SJSA1 (cell line): ENCODE results near the gene LGALS1. TPM values are rescaled to one million over a fixed set of nuclear protein-coding genes. Genes with fewer than 3 reads are reported as not detected.

Experiments used
- DNase-seq, 2 experiments: peaks; one replicate each; pipeline ENCODE4 v3.0.0-alpha.2; 2015 to 2020; ENCODE audit warnings: low spot score in 2 of 2, low read depth in 1 of 2
- H3K27ac ChIP-seq: fragments of 250-450 bp; sonication (Bioruptor Pico); 2 replicates; pipeline ENCODE4 v1.5.1; 2020; ENCODE audit warnings: mild to moderate bottlenecking, moderate library complexity
- H3K27me3 ChIP-seq: fragments of 250-450 bp; sonication (Bioruptor Pico); replicated peaks from 2 replicates; pipeline ENCODE4 v1.5.1; 2020; ENCODE audit warnings: mild to moderate bottlenecking, moderate library complexity
- H3K36me3 ChIP-seq: fragments of 250-450 bp; sonication (Bioruptor Pico); 2 replicates; pipeline ENCODE4 v1.5.1; 2020; ENCODE audit warnings: mild to moderate bottlenecking
- H3K4me1 ChIP-seq: fragments of 250-450 bp; sonication (Bioruptor Pico); replicated peaks from 2 replicates; pipeline ENCODE4 v1.6.1; 2021; ENCODE audit warnings: mild to moderate bottlenecking
- H3K4me3 ChIP-seq: fragments of 250-450 bp; sonication (Bioruptor Pico); 2 replicates; pipeline ENCODE4 v1.5.1; 2020; ENCODE audit warnings: mild to moderate bottlenecking
- H3K9me3 ChIP-seq: fragments of 250-450 bp; sonication (Bioruptor Pico); replicated peaks from 2 replicates; pipeline ENCODE4 v1.5.1; 2020; ENCODE audit warnings: mild to moderate bottlenecking
- total RNA-seq: library from RNA; depleted of rRNA; stranded (reverse); fragments of >200 nt; shearing (Covaris generic); gene quantifications from 2 replicates; pipeline ENCODE4 v1.2.3, GENCODE V29; 2014; rRNA removed

LGALS1 gene
- 5,490 and 8,922 TPM in 2 replicates for total RNA-seq

- Histone ChIP-seq H3K27me3 (no peaks in the 10 kb centered on the region), H3K9me3 (no peaks in the 10 kb centered on the region), H3K36me3 (peaks cover 44% of the 10 kb centered on the region), H3K4me3 (peak within 1 kb of the TSS; percentile 68), H3K27ac (peak within 1 kb of the TSS; percentile 76), H3K4me1 (peaks cover 22% of the 10 kb centered on the region)
- peak; percentile 99 to 100 for DNase-seq
These were observed at the start of gene LGALS1 for GRCh38 chr22:37674951-37675929. Gene LGALS1 (plus strand): TSS chr22:37675636. CDS start chr22:37675703, 67 bp downstream.

GRCh38 chr22:37625737-37626136 is 49.7 kb upstream of the LGALS1 start:
- Histone ChIP-seq H3K36me3 (peaks cover 35% of the 10 kb centered on the region), H3K9me3 (no peaks in the 10 kb centered on the region), H3K27ac (no peak overlapping the region), H3K27me3 (no peaks in the 10 kb centered on the region), H3K4me3 (no peak overlapping the region), H3K4me1 (no peaks in the 10 kb centered on the region)
- no peak for DNase-seq

DNA sequence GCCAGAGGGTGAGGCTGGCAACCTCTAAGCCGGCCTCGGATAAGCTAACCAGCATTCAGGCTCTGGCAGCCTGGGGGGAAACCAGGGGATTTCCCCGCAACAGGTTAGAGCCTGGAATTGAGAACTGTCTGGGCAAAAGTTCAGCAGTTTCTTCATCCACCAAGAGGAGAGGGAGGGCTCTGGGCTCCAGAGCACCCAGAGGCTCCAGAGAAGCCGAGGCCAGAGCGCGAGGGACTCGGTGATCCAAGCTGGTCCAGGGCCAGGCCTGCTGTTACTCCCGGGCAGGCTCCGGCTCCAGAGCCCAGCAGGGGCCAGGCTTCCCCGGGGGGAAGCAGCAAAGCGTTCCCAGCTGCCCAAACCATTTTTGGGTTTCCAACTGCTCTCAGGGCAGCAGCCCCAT is 49.3 kb upstream of the LGALS1 start:
- Histone ChIP-seq H3K9me3 (no peaks in the 10 kb centered on the region), H3K27me3 (no peaks in the 10 kb centered on the region), H3K36me3 (peaks cover 33% of the 10 kb centered on the region), H3K4me3 (no peak overlapping the region), H3K4me1 (no peaks in the 10 kb centered on the region), H3K27ac (no peak overlapping the region)
- DNase-seq: no peak

- DNase-seq: no peak
- H3K36me3 ChIP-seq: peaks cover 29% of the 10 kb centered on the region
- no peaks in the 10 kb centered on the region for H3K9me3 ChIP-seq
- no peaks in the 10 kb centered on the region for H3K27me3 ChIP-seq
- no peak overlapping the region for H3K4me3 ChIP-seq
- no peak overlapping the region for H3K27ac ChIP-seq
- no peaks in the 10 kb centered on the region for H3K4me1 ChIP-seq
These were observed 48.8 kb upstream of the LGALS1 start for GRCh38 chr22:37626556-37627075.

DNA sequence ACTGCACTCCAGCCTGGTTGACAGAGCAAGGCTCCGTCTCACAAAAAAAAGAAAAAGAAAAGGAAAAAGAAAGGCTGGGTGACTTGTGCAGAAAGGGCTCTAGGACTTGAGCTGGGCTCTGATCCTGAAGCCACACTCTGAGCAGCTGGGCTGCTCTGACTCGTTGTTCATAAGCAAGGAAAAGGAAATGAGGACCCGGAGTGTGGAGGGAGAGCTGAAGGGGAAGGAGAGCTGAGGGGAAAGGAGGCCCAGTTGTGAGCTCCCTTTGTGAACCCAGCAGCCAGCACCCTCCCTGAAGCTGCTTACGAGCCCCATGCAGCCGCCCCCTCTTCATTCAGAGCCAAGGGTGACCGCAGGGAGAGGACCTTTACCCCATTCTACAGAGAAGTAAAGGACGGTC is 48.3 kb upstream of the LGALS1 start:
- no peaks in the 10 kb centered on the region for H3K27me3 ChIP-seq
- H3K36me3 ChIP-seq: peaks cover 32% of the 10 kb centered on the region
- no peaks in the 10 kb centered on the region for H3K9me3 ChIP-seq
- H3K4me3 ChIP-seq: no peak overlapping the region
- no peak for DNase-seq
- H3K27ac ChIP-seq: no peak overlapping the region
- H3K4me1 ChIP-seq: no peaks in the 10 kb centered on the region

DNA sequence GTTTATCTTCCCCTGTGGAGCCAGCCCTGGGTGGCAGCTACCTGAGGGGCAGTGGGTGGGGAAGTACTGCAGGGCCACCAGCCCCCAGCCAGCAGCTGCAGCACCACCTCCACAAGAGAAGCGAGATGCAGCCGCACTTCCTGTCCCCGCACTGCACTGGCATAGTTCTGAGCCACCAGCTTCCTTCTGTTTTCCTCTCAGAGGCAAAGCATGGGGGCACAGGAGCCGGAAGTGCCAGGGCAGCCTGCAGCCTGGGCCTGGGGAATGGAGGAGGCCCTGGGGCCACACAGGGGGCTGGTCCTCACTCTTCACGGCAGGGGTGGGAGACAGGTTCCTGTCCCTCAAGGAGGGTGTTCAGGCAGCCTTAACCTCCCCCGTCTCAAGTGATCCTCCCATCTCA is 47.9 kb upstream of the LGALS1 start:
- Histone ChIP-seq H3K36me3 (peaks cover 34% of the 10 kb centered on the region), H3K4me3 (no peak overlapping the region), H3K27ac (no peak overlapping the region), H3K27me3 (no peaks in the 10 kb centered on the region), H3K4me1 (no peaks in the 10 kb centered on the region), H3K9me3 (no peaks in the 10 kb centered on the region)
- no peak for DNase-seq

DNA sequence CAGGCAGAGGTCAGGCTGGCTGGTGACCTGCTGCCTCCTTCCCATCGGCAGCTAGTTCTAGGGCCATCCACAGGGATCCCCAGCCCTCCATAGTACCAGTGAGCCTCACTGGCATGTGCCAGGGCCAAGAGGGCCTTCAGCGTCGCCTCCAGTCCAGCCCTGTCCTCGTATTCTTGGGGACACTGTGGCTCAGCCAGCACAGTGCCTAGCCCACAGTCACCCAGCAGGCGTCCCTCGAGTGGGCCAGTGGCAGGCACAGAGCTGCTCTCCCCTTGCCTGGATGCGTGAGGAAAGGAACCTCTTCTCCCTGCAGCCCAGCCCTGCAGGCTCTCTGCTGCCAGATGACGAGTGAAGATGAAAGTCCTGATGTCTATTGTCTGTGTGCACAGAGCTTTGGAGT is 46.6 kb upstream of the LGALS1 start:
- Histone ChIP-seq H3K36me3 (peaks cover 35% of the 10 kb centered on the region), H3K9me3 (no peaks in the 10 kb centered on the region), H3K4me3 (no peak overlapping the region), H3K4me1 (peaks cover 11% of the 10 kb centered on the region), H3K27me3 (no peaks in the 10 kb centered on the region), H3K27ac (no peak overlapping the region)
- DNase-seq: no peak

DNA sequence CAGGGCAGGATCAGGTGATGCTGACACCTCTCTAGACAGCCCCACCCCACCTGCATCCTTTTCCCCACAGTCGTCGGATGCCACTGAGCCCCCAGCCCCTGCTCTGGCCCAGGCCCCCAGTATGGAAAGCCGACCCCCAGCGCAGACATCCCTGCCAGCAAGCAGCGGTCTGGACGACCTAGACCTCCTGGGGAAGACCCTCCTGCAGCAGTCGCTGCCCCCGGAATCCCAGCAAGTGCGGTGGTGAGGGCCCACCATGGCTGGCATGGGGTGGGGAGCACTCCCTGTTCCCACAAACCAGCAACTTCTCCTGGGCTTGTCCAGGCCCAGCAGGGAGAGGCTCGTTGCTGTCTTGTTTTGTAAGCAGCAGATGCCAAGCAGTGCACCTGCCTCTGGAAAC is 45.5 kb upstream of the LGALS1 start:
- DNase-seq: no peak
- H3K4me3 ChIP-seq: no peak overlapping the region
- peaks cover 28% of the 10 kb centered on the region for H3K36me3 ChIP-seq
- H3K27me3 ChIP-seq: no peaks in the 10 kb centered on the region
- H3K4me1 ChIP-seq: peaks cover 22% of the 10 kb centered on the region
- H3K9me3 ChIP-seq: no peaks in the 10 kb centered on the region
- H3K27ac ChIP-seq: no peak overlapping the region

GRCh38 chr22:37630839-37631435 is 44.5 kb upstream of the LGALS1 start:
- Histone ChIP-seq H3K4me3 (no peak overlapping the region), H3K27ac (no peak overlapping the region), H3K27me3 (no peaks in the 10 kb centered on the region), H3K9me3 (no peaks in the 10 kb centered on the region), H3K36me3 (peaks cover 18% of the 10 kb centered on the region), H3K4me1 (peaks cover 23% of the 10 kb centered on the region)
- DNase-seq: no peak

- H3K27me3 ChIP-seq: no peaks in the 10 kb centered on the region
- H3K27ac ChIP-seq: no peak overlapping the region
- H3K36me3 ChIP-seq: peaks cover 17% of the 10 kb centered on the region
- H3K4me3 ChIP-seq: no peak overlapping the region
- peaks cover 25% of the 10 kb centered on the region for H3K4me1 ChIP-seq
- H3K9me3 ChIP-seq: no peaks in the 10 kb centered on the region
- DNase-seq: no peak
These were observed 43.8 kb upstream of the LGALS1 start for GRCh38 chr22:37631448-37632173.

DNA sequence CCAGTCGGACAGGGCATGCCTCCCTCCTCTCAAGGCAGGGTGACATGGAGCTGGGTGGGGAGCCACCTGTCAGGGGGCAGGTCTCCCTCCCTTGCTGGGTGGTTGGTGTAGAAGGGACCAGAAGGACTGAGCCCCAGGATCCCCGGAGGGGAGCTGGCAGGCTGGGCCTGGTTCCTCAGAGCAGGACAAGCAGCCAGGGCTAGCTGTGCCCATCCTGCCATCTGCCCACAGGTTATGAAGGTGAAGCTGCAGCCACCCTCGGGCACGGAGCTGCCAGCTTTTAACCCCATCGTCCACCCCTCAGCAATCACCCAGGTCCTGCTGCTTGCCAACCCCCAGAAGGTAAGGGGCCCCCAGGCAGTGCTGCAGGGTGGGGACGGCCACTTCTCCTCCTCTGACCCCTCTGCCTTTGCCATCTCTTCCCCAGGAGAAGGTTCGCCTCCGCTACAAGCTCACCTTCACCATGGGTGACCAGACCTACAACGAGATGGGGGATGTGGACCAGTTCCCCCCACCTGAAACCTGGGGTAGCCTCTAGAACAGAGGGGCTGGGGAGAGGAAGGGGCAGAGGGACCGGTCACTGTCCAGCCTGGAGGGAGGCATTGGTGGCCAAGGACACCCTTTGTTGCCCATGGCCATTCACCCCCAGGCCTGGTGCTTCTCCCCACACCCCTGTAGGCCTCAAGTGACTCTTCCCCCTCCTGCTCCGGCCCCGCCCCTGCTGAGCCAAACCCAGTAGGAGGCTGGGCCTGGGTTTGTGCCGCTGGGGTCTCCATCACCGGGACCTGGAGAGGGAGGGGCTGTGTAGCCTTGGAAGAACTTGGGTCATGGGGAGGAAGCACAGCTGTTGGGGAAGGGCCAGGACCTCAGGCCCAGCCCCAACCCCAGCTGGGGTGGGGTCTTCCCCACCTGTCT is 43.0 kb upstream of the LGALS1 start:
- H3K4me1 ChIP-seq: peaks cover 28% of the 10 kb centered on the region
- peaks cover 17% of the 10 kb centered on the region for H3K36me3 ChIP-seq
- no peaks in the 10 kb centered on the region for H3K9me3 ChIP-seq
- no peak overlapping the region for H3K4me3 ChIP-seq
- DNase-seq: no peak
- H3K27me3 ChIP-seq: no peaks in the 10 kb centered on the region
- H3K27ac ChIP-seq: peak overlapping the region; percentile 62; the same call in 1 of the 2 replicates

DNA sequence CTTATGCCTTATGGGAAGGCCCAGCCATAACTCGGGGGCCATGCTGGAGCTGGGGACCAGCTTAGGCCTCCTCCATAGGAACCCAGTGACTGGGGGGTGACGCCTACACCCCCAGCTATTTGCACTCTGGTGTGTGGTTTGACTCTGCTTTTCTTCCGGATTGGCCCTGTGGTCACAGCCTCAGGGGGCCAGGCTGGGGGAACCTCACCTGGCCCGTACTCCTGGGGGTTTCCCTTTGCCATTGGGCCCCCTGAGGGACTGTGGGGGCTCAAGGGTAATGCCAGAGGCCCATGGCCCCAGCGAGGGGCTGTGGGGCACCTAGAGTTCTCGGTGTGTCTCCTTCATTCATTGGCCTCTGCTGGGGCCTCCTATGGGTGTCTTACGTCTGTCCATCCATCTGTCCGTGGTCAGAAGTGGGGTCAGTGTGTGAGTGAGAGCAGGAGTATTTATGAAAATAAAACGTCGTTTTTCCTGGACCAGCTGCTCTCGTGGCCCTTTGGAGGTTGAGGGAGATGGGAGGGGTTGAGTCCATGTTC is 42.3 kb upstream of the LGALS1 start:
- H3K9me3 ChIP-seq: no peaks in the 10 kb centered on the region
- H3K4me3 ChIP-seq: no peak overlapping the region
- H3K36me3 ChIP-seq: peaks cover 17% of the 10 kb centered on the region
- H3K27me3 ChIP-seq: no peaks in the 10 kb centered on the region
- peaks cover 28% of the 10 kb centered on the region for H3K4me1 ChIP-seq
- H3K27ac ChIP-seq: peak overlapping the region; percentile 62
- DNase-seq: no peak
